ENCODE measurements around the gene ATP23.

ATP23 gene

GRCh38 chr12:57983858-57984505, 42.6 kb downstream of the ATP23 start:
- peak; percentile 18 for DNase-seq

- DNase-seq: no peak
Observed at GRCh38 chr12:57984629-57985151, 43.3 kb downstream of the ATP23 start.

GRCh38 chr12:57985685-57986084, 44.3 kb downstream of the ATP23 start:
- no peak for DNase-seq

GRCh38 chr12:57989838-57990237, 48.5 kb downstream of the ATP23 start:
- DNase-seq: no peak

- no peak for DNase-seq
Observed at GRCh38 chr12:57990241-57990883, 49.0 kb downstream of the ATP23 start.

- no peak for DNase-seq
Observed at GRCh38 chr12:57992001-57992400, 50.6 kb downstream of the ATP23 start.

GRCh38 chr12:57993030-57993429, 51.7 kb downstream of the ATP23 start:
- no peak for DNase-seq

GRCh38 chr12:57993834-57994233, 52.5 kb downstream of the ATP23 start:
- DNase-seq: no peak

GRCh38 chr12:57996520-57996919, 55.2 kb downstream of the ATP23 start:
- no peak for DNase-seq

- DNase-seq: no peak
Observed at GRCh38 chr12:57998251-57998650, 56.9 kb downstream of the ATP23 start.

- DNase-seq: no peak
Observed at GRCh38 chr12:58000499-58000898, 59.1 kb downstream of the ATP23 start.

- no peak for DNase-seq
Observed at GRCh38 chr12:58007875-58008274, 66.5 kb downstream of the ATP23 start.

GRCh38 chr12:58008634-58009033, 67.3 kb downstream of the ATP23 start:
- DNase-seq: no peak

Measured in fibroblast of skin of right biceps (primary cell).